Activated CD4-positive, alpha-beta T cell treated with anti-CD3 and anti-CD28 coated beads for 1 hour (primary cell): ENCODE results near the gene DNER.
A peak's percentile ranks its signal among the peaks of the same experiment; 100 is the strongest.
"Not testable (repeated sequence)": the region's sequence is repeated elsewhere in the genome, so short reads cannot be mapped to it uniquely, and the experiment has no call there.

Source experiments
- DNase-seq: peaks from one replicate; pipeline ENCODE4 v3.0.0-alpha.2; 2020

Gene DNER, protein sequence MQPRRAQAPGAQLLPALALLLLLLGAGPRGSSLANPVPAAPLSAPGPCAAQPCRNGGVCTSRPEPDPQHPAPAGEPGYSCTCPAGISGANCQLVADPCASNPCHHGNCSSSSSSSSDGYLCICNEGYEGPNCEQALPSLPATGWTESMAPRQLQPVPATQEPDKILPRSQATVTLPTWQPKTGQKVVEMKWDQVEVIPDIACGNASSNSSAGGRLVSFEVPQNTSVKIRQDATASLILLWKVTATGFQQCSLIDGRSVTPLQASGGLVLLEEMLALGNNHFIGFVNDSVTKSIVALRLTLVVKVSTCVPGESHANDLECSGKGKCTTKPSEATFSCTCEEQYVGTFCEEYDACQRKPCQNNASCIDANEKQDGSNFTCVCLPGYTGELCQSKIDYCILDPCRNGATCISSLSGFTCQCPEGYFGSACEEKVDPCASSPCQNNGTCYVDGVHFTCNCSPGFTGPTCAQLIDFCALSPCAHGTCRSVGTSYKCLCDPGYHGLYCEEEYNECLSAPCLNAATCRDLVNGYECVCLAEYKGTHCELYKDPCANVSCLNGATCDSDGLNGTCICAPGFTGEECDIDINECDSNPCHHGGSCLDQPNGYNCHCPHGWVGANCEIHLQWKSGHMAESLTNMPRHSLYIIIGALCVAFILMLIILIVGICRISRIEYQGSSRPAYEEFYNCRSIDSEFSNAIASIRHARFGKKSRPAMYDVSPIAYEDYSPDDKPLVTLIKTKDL

DNA sequence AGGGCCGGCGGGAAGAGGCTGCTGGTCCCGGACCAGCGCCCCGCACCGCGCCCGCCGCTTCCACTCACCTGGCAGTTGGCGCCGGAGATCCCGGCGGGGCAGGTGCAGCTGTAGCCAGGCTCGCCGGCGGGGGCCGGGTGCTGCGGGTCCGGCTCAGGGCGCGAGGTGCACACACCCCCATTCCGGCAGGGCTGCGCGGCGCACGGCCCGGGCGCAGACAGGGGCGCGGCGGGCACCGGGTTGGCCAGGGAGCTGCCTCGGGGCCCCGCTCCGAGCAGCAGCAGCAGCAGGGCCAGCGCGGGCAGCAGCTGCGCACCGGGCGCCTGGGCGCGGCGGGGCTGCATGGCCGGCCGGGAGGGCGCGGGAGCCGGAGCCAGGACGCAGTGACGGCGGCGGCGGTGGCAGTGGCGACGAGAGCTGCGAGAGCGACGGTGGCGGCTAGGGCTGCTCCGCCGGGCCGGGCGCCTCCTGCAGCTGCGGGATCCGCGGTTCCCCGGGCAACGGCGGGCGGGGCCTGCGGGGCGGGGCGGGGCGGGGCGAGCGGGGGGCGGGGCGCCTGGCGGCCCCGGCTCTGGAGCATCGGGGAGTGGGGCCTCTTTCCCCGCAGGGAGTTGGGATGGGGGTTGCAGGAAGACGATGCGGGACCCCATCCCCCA lies at the start of gene DNER:
Gene DNER, minus strand, starts transcription at position 476 of the 656 bp plus-strand sequence. Its CDS starts 132 bp downstream, at position 344.
- peak; percentile 26 for DNase-seq

DNA sequence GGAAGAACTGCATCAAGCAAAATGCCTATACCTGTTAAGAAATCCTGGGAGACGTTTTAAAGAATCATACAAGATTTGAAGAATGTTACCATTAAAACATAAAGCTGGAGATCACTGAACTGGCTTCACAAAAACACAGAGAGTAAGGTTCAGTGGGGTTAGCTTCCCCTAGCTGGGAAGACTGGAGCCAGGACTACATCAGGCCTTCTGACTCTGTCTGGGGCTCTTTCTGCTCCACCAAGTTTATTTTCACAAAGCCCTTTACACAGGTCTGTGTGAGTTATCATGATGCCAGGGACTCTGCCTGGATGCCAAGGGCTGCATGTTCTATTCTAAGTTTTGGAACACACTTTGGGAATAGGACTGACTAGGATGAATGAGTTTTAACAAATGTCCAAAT lies 47.3 kb upstream of the DNER start:
- no peak for DNase-seq

DNA sequence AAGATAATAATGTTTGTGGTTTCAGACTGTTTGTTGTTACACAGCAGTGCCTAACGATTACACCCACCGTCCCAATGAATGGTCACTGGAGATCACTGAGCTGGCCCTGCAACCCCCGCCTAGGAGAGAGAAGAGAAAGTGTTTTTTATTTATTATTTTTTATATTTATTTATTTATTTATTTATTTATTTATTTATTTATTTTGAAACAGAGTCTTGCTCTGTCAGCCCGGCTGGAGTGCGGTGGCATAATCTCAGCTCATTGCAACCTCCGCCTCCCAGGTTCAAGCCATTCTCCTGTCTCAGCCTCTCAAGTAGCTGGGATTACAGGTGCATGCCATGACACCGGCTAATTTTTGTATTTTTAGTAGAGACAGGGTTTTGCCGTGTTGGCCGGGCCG lies 43.1 kb upstream of the DNER start:
- not testable (repeated sequence) for DNase-seq

DNA sequence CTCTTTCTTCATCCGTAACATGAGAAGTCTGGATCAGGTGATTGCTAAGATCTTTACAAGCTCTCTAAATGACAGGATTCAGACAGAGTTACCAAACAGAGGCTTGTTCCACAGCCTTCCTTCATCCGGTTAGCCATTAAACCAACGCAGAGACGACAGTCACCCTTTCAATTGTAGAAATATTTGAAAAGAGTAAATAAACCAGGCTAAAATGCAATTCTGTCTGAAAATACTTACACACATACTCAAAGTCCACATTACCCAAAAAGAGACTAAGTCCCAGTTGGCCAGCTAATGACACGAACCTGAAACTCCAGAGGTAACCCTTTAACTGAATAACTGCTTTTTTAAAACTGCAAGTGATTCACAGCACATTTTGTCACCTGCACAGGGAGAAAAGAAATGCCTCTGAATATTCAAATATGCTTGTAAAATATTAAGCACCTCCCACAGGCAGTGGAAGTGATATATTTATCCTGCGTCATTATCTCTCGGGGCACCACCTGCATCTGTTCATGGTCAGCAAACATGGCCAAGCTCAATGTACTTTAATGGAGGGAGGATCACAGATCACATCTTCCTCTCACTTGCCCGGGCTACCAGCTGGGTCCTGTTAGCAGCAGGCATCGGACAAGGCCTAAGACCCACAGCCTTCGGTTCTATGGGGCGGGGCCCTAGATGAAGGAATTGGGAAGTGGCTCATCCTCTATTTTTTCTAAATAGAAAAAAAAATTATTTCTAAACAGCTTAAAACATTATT lies 38.8 kb upstream of the DNER start:
- no peak for DNase-seq

DNA sequence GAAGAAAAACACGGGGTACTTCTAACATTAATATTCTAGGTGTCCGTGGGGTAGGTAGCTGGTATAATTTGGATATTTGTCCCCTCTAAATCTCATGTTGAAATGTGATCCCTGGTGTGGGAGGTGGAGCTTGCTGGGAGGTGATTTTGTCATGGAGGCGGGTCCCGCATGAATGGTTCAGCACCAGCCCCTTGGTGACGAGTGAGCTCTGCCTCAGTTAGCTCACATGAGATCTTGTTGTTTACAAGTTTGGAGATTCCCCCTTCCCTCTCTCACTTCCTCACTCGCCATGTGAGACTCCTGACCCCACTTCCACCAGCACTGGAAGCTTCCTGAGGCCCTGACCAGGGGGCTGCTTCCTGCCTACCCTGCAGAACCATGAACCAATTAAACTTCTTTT lies 35.4 kb upstream of the DNER start:
- no peak for DNase-seq

DNA sequence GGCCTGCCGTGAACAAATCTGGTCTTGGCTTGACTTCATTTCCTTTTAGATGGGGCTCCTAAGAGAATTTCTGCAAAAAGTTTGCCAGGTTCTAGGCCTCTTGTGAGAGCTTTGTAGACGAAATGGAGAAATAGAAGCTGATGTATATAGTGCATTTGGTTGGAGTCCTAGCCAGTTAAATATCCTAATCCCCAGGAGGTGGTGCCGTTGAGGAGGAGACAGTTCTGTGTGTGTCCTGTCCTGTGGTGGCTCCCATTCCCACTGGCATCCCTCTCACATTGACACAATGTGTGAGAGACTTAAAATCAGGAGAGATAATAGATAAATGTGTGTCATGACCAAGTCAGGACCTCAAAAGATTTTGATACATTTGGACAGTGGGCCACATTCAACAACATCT lies 34.6 kb upstream of the DNER start:
- no peak for DNase-seq

DNA sequence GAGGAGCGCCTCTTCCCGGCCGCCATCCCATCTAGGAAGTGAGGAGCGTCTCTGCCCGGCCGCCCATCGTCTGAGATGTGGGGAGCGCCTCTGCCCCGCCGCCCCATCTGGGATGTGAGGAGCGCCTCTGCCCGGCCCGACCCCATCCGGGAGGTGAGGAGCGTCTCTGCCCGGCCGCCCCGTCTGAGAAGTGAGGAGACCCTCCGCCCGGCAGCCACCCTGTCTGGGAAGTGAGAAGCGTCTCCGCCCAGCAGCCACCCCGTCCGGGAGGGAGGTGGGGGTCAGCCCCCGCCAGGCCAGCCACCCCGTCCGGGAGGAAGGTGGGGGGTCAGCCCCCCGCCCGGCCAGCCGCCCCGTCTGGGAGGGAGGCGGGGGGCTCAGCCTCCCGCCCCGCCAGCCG lies 28.3 kb upstream of the DNER start:
- DNase-seq = not testable (repeated sequence)

DNA sequence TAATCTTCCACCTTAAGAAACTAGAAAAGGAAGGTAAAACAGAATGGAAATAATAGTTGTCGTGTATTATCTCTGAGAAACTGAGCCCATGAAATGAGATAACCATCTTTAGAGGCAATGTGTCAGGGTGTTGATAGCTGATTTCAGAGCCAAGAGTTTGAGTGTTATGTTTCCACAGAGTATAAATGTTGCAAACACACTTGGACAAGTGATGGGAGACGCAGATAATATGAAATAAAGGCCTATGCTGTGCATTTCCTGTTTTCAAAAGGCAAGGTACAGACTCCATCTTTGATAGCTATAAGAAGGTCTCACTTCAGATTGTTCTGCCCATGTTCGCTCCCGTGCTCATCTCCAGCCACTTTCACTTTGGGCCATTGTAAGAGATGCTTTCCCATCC lies 25.9 kb upstream of the DNER start:
- DNase-seq = no peak

DNA sequence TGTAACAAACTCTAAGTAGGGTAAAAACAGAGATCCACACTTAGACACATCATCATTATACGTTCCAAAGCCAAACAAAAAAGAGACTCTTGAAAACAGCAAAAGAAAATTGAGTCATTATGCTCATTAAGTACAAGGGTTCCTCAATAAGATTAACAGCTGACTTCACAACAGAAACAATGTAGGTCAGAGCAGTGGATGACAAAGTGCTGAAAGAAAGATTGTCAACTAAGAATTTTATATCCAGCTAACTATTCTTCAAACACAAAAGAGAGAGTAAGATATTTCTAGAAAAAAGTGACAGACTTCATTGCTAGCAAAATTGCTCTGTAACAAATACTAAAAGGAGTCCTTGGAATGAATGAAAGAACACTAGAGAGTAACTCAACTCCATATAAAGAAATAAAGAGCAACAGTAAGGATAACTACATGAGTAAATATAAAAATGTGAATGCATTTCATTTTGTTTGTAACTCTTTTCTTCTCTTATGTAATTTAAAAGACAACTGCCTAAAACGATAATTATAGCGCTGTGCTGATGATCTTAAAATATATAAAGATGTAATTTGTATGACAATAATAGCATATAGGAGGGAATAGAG lies 23.8 kb upstream of the DNER start:
- no peak for DNase-seq

DNA sequence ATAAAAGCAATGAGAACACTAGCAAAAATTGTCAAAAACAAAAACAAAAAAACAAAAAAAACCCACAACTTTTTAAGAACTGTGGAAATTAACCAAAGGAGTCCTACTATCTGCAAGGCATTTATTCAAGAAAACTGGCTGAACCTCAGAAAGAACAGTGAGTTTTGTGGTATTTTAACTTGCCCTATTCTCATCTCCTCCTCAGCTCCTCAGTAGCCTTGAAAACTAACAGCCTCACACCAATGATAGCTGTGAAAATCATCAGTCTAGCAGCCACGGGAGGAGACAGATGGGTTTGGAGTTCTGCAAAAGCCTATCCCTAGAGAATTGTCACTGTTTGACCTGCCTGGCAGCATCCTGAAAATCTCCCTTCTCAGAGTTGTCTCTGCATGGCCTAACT lies 20.1 kb upstream of the DNER start:
- DNase-seq = no peak

DNA sequence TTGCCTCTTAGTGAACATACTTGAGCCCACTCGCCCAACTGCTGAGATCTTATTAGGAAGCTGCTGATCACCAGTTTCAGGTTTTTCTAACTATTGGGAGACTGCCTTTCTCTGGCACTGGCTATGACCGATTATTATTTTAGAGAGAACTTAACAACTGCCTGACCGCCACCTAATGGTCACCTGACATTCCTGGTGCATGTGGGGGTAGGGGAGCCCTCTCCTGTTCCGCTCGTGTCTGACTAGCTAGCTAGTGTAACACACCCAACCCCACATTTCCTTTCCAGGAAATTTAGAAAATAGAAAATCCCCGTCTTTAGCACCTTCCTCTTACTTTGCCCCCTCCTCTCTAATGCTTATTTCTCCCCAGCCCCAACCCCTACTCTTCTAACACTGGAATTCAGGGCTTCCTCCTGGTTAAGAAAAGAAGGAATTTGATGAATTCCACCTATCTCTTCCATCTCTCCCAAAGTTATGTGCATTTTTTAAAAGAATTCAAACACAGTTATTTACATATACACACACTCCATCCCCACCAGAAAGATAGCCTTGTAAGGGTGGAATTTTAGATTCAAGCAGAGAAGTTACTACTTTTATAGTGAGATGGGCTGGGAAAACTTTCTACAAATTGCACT lies 19.4 kb upstream of the DNER start:
- DNase-seq = no peak

DNA sequence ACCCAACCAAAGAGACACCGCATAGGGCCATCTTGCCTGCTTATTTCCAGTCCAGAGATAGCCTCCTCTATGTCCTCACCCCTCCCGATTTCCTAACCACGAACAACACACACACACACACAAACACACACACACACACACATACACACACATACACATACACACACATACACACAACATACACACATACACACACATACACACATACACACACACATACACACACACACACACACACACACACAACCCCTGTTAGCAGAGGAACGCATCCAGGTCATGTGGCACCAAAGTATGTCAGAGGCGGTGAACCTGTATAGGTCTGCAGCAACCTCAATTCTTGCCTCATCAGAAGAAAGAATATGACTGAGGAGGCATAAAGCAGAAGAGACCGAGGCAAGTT lies 18.5 kb upstream of the DNER start:
- DNase-seq = no peak

DNA sequence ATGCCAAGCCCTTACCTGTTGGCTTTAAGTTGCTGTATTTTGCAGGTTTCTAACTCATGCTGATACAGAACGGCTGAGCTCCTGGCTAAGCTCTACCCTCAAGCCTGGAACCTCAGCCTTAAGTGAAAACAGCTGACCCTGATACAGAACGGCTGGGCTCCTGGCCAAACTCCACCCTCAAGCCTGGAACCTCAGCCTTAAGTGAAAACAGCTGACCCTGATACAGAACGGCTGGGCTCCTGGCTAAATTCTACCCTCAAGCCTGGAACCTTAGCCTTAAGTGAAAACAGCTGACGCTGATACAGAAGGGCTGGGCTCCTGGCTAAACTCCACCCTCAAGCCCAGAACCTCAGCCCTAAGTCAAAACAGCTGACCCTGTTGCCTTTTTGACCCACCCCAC lies 17.6 kb upstream of the DNER start:
- no peak for DNase-seq

DNA sequence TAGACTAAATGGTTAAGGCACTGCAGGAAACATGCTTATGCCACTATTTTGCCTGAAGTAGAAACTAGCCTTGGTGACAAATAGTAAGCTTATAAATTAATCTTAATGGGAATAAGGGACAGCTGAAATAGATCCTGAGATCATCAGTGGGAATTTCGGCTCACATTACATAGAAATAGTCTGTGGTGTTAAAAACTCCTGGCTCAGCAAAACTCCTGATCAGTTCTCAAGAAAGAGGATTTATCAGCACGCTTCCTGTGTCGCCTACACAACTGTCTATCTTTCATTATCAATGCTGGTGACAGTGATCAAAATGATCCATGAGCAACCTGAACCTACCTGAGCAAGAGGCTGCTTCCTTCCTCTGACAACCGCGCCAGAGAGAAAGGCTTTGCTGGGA lies 17.0 kb upstream of the DNER start:
- DNase-seq = no peak

DNA sequence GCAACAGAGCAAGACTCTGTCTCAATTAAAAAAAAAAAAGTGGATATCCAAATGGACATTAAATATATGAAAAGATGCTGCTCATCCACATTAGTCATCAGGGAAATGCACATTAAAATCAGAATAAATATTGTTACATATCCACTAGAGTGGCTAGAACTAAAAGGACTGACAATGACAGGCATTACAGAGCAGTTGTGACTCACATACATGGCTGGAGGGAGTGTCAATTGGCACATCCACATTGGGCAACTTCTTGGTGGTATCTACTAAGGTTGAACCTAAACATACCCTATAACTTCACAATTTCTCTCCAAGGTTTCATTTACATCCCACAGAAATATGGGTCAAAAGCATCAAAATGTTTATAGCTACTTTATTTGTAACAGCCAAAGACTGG lies 14.0 kb upstream of the DNER start:
- DNase-seq = no peak

DNA sequence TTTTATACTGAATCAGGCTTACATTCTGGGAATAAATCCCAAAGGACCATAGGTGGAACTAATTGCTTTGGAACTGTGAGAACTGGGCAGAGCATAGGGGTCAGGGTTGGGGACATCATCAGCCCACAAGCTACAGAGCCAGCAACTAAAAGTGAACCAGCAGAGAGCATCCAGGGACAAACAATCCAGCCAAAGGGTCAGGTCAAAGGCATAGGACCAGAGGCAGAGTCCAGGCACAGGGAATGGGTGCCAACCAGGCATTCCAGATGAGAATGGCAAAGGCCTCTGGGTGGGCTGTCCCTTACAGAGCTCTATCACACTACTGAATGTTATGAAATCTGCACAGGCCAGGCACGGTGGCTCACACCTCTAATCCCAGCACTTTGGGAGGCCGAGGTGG lies 12.3 kb upstream of the DNER start:
- no peak for DNase-seq

DNA sequence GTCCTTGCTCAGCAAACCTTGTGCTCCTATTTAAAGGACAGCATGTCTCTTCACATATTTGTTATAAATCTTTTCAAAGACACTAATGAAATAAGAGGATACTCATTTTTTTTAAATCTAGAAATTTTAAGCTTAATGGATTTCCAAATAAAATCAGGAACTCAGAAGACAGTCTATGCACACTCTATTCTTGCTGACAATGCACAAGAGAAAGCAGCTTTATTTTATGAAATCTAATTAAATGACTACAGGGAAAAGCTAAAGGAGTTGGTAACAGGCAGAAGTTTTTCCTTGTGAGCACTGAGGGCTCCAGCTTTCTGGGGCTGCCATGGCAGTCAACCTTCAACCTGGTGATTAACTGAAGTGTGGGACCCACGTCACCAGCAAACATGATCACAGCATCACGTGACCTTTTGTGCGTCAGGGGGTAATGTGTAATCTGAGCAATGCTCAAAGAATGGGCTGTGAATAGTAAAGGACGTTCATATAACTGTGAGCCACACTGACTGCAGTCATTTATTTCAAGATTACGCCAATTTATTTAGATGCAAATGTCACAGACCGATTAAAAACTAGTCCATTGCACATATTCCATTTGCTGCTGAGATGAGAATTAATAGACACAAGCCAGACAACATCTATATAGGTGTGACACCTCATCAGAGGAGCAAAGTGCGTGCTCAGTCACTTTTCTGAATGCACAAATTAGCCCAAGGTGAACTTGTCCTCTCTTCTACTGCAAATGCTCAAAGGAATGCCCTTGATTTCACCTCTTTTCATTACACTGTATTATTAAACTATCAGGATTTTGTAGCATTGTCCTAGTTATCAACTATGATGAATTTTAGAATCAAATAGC lies 11.6 kb upstream of the DNER start:
- no peak for DNase-seq

DNA sequence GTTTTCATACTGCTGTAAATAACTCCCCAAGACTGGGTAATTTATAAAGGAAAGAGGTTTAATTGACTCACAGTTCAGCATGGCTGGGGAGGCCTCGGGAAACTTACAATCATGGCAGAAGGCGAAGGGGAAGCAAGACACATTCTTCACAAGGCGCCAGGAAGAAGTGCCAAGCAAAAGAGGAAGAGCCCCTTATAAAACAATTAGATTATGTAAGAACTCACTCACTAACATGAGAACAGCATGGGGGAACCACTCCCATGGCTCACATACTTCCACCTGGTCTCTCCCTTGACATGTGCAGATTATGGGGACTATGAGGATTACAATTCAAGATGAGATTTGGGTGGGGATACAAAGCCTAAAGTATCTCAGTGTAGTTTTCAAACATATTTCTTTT lies 8.8 kb upstream of the DNER start:
- DNase-seq = not testable (repeated sequence)

DNA sequence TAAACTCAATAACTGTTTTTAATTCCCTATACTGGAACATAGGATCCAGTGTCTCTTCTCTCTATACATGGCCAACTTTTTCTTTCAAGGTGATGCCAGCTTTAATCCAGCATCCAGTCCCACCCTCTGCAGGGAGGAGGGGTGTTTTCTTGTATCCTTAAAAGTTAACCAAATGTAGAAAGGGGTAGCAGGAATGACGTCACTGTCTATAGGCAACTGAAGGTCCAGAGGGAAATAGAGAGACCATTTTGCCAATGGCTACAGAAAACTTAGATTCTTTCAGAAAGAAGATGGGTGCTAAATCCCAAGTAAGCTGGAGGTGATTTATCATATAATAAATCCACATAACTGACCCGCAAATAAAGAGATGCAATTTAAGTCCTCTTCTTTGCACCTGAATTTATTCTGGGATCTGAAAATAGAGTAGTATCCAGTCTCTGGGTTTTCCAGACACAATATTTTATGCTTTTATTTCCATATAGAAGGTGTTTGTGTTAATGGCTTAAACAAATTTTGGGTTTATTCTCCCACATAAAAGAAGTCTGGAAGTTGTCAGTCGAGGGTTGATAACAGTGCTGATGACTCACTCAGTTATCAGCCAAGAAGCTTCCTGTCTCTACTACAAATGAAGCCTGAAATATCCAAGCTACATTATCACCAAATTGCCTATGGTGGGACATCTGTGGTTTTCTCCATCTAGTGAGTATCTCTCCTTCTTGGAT lies 5.7 kb upstream of the DNER start:
- DNase-seq = no peak

DNA sequence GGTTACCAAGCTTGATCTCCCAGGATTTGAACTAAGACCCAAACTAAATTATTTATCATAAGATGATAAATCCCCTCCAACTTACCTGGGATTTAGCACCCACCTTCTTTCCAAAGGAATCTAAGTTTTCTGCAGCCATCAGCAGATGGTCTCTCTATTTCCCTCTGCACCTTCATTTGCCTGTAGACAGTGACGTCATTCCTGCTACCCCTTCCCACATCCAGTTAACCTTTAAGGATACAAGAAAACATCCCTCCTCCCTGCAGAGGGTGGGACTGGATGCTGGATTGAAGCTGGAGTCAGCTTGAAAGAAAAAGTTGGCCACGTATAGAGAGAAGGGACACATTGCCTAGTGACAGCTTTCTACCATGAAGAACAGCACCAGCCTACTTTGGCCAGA lies 3.7 kb upstream of the DNER start:
- no peak for DNase-seq
